GM10266 (cell line): ENCODE measurements around the gene GLTPD2.

Experiments used
- DNase-seq: peaks from one replicate; pipeline ENCODE4 v3.0.0; 2012; ENCODE audit errors: extremely low spot score
- CTCF ChIP-seq: IDR thresholded peaks from 2 replicates; pipeline ENCODE4 v1.5.1; 2012; ENCODE audit warnings: mild to moderate bottlenecking, low read depth; ENCODE audit not compliant: control insufficient read depth, insufficient read depth; ENCODE audit errors: missing control alignments

GLTPD2 gene

GRCh38 chr17:4807605-4808377, 19.0 kb downstream of the GLTPD2 start:
- no peak for DNase-seq
- TF ChIP-seq CTCF = no peak

- TF ChIP-seq CTCF = peak; percentile 2
Measured at GRCh38 chr17:4808378-4808767, 19.6 kb downstream of the GLTPD2 start.

GRCh38 chr17:4810696-4811290, 22.0 kb downstream of the GLTPD2 start:
- no peak for DNase-seq
- no peak for TF ChIP-seq CTCF

More at GRCh38 chr17:4808378-4808767, 19.6 kb downstream of the GLTPD2 start:
- DNase-seq = no peak

GRCh38 chr17:4811471-4811870, 22.7 kb downstream of the GLTPD2 start:
- TF ChIP-seq CTCF = no peak
- no peak for DNase-seq

GRCh38 chr17:4812690-4813089, 23.9 kb downstream of the GLTPD2 start:
- no peak for TF ChIP-seq CTCF
- DNase-seq = no peak

- no peak for DNase-seq
- no peak for TF ChIP-seq CTCF
Measured at GRCh38 chr17:4815043-4815675, 26.4 kb downstream of the GLTPD2 start.

- no peak for TF ChIP-seq CTCF
- DNase-seq = no peak
Measured at GRCh38 chr17:4816826-4817225, 28.1 kb downstream of the GLTPD2 start.
